B cell (primary cell): ENCODE data around the gene FADS1.

Experiments
- EZH2 ChIP-seq: IDR thresholded peaks from 2 replicates; pipeline ENCODE4 v1.6.1; 2012; ENCODE audit warnings: borderline replicate concordance, low read depth, mild to moderate bottlenecking, moderate library complexity, low read length; ENCODE audit not compliant: insufficient read depth, poor library complexity, severe bottlenecking
- TF ChIP-seq, protein P1 (sequence below): fragments of 200-600 bp; IDR thresholded peaks from one replicate; pipeline ENCODE4 v1.8.0; 2022; ENCODE audit warnings: antibody characterized with exemption, mild to moderate bottlenecking

- TF ChIP-seq, protein P1, sequence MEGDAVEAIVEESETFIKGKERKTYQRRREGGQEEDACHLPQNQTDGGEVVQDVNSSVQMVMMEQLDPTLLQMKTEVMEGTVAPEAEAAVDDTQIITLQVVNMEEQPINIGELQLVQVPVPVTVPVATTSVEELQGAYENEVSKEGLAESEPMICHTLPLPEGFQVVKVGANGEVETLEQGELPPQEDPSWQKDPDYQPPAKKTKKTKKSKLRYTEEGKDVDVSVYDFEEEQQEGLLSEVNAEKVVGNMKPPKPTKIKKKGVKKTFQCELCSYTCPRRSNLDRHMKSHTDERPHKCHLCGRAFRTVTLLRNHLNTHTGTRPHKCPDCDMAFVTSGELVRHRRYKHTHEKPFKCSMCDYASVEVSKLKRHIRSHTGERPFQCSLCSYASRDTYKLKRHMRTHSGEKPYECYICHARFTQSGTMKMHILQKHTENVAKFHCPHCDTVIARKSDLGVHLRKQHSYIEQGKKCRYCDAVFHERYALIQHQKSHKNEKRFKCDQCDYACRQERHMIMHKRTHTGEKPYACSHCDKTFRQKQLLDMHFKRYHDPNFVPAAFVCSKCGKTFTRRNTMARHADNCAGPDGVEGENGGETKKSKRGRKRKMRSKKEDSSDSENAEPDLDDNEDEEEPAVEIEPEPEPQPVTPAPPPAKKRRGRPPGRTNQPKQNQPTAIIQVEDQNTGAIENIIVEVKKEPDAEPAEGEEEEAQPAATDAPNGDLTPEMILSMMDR: no peak
- no peak for TF ChIP-seq EZH2
Observed at GRCh38 chr11:61828379-61828628, 11.5 kb upstream of the FADS1 start.
